HEK293 (cell line): ENCODE data around the gene PRX.

Experiments
- KLF8 ChIP-seq: fragments of 450-650 bp; formaldehyde crosslinking; IDR thresholded peaks from 2 replicates; pipeline ENCODE4 v1.5.1; 2016; ENCODE audit warnings: missing biosample characterization, missing genetic modification characterization
- SETDB1 ChIP-seq: IDR thresholded peaks from one replicate; pipeline ENCODE4 v1.6.1; 2017; ENCODE audit warnings: mild to moderate bottlenecking, low read length, moderate library complexity, mixed read lengths; ENCODE audit not compliant: insufficient read length
- SP3 ChIP-seq: fragments of 450-650 bp; formaldehyde crosslinking; IDR thresholded peaks from 2 replicates; pipeline ENCODE4 v1.5.1; 2016; ENCODE audit warnings: missing biosample characterization, missing genetic modification characterization
- ZBTB1 ChIP-seq: fragments of 450-650 bp; formaldehyde crosslinking; IDR thresholded peaks from 2 replicates; pipeline ENCODE4 v1.5.1; 2016; ENCODE audit warnings: missing biosample characterization, missing genetic modification characterization
- ZNF155 ChIP-seq: fragments of 450-650 bp; formaldehyde crosslinking; IDR thresholded peaks from 2 replicates; pipeline ENCODE4 v1.5.1; 2016; ENCODE audit warnings: missing biosample characterization, missing genetic modification characterization
- ZNF19 ChIP-seq: fragments of 450-650 bp; formaldehyde crosslinking; IDR thresholded peaks from 2 replicates; pipeline ENCODE4; 2016; ENCODE audit warnings: missing biosample characterization, missing genetic modification characterization, low read depth
- ZNF2 ChIP-seq: fragments of 450-650 bp; formaldehyde crosslinking; IDR thresholded peaks from 2 replicates; pipeline ENCODE4 v1.5.1; 2016; ENCODE audit warnings: missing biosample characterization, missing genetic modification characterization
- ZNF221 ChIP-seq: fragments of 450-650 bp; formaldehyde crosslinking; IDR thresholded peaks from 2 replicates; pipeline ENCODE4 v1.5.1; 2017; ENCODE audit warnings: missing biosample characterization, missing genetic modification characterization, borderline replicate concordance
- ZNF510 ChIP-seq: fragments of 450-650 bp; formaldehyde crosslinking; IDR thresholded peaks from 2 replicates; pipeline ENCODE4 v1.5.1; 2018; ENCODE audit warnings: mild to moderate bottlenecking, missing genetic modification characterization, missing biosample characterization; ENCODE audit not compliant: insufficient replicate concordance
- ZNF521 ChIP-seq: fragments of 450-650 bp; formaldehyde crosslinking; IDR thresholded peaks from 2 replicates; pipeline ENCODE4 v1.5.1; 2017; ENCODE audit warnings: missing biosample characterization, mild to moderate bottlenecking, missing genetic modification characterization
- ZNF585B ChIP-seq: fragments of 450-650 bp; formaldehyde crosslinking; IDR thresholded peaks from 2 replicates; pipeline ENCODE4 v1.5.1; 2016; ENCODE audit warnings: missing biosample characterization, missing genetic modification characterization
- ZNF621 ChIP-seq: fragments of 450-650 bp; formaldehyde crosslinking; IDR thresholded peaks from 2 replicates; pipeline ENCODE4 v1.5.1; 2017; ENCODE audit warnings: missing biosample characterization, missing genetic modification characterization
- ZNF629 ChIP-seq: fragments of 450-650 bp; formaldehyde crosslinking; IDR thresholded peaks from 2 replicates; pipeline ENCODE4 v1.5.1; 2017; ENCODE audit warnings: missing biosample characterization, missing genetic modification characterization
- ZNF776 ChIP-seq: fragments of 450-650 bp; formaldehyde crosslinking; IDR thresholded peaks from 2 replicates; pipeline ENCODE4 v1.5.0; 2017; ENCODE audit warnings: missing biosample characterization, missing genetic modification characterization, borderline replicate concordance
- ZNF777 ChIP-seq: fragments of 450-650 bp; formaldehyde crosslinking; IDR thresholded peaks from 2 replicates; pipeline ENCODE4 v1.5.1; 2017; ENCODE audit warnings: missing biosample characterization, missing genetic modification characterization, borderline replicate concordance
- ZNF785 ChIP-seq: fragments of 450-650 bp; formaldehyde crosslinking; IDR thresholded peaks from 2 replicates; pipeline ENCODE4 v1.5.1; 2016; ENCODE audit warnings: missing biosample characterization, missing genetic modification characterization
- TF ChIP-seq, protein P1 (sequence below): fragments of 450-650 bp; formaldehyde crosslinking; IDR thresholded peaks from 2 replicates; pipeline ENCODE4 v1.5.1; 2016; ENCODE audit warnings: missing biosample characterization, missing genetic modification characterization, low read depth
- TF ChIP-seq, protein P2 (sequence below): fragments of 450-650 bp; formaldehyde crosslinking; IDR thresholded peaks from 2 replicates; pipeline ENCODE4 v1.5.1; 2016; ENCODE audit warnings: missing biosample characterization, missing genetic modification characterization
- TF ChIP-seq, protein P3 (sequence below): fragments of 450-650 bp; formaldehyde crosslinking; IDR thresholded peaks from 2 replicates; pipeline ENCODE4 v1.5.1; 2016; ENCODE audit warnings: missing biosample characterization, missing genetic modification characterization
- TF ChIP-seq, protein P4 (sequence below): fragments of 450-650 bp; formaldehyde crosslinking; IDR thresholded peaks from 2 replicates; pipeline ENCODE4 v1.5.0; 2017; ENCODE audit warnings: missing biosample characterization, missing genetic modification characterization, borderline replicate concordance
- TF ChIP-seq, protein P5 (sequence below): fragments of 450-650 bp; formaldehyde crosslinking; IDR thresholded peaks from 2 replicates; pipeline ENCODE4 v1.5.1; 2016; ENCODE audit warnings: missing biosample characterization, missing genetic modification characterization, borderline replicate concordance
- TF ChIP-seq, protein P6 (sequence below): fragments of 450-650 bp; IDR thresholded peaks from 2 replicates; pipeline ENCODE4 v1.5.1; 2018; ENCODE audit warnings: missing biosample characterization, mild to moderate bottlenecking, missing genetic modification characterization
- TF ChIP-seq, protein P7 (sequence below): fragments of 450-650 bp; formaldehyde crosslinking; IDR thresholded peaks from 2 replicates; pipeline ENCODE4 v1.5.1; 2016; ENCODE audit warnings: missing biosample characterization, missing genetic modification characterization

Gene PRX

DNA sequence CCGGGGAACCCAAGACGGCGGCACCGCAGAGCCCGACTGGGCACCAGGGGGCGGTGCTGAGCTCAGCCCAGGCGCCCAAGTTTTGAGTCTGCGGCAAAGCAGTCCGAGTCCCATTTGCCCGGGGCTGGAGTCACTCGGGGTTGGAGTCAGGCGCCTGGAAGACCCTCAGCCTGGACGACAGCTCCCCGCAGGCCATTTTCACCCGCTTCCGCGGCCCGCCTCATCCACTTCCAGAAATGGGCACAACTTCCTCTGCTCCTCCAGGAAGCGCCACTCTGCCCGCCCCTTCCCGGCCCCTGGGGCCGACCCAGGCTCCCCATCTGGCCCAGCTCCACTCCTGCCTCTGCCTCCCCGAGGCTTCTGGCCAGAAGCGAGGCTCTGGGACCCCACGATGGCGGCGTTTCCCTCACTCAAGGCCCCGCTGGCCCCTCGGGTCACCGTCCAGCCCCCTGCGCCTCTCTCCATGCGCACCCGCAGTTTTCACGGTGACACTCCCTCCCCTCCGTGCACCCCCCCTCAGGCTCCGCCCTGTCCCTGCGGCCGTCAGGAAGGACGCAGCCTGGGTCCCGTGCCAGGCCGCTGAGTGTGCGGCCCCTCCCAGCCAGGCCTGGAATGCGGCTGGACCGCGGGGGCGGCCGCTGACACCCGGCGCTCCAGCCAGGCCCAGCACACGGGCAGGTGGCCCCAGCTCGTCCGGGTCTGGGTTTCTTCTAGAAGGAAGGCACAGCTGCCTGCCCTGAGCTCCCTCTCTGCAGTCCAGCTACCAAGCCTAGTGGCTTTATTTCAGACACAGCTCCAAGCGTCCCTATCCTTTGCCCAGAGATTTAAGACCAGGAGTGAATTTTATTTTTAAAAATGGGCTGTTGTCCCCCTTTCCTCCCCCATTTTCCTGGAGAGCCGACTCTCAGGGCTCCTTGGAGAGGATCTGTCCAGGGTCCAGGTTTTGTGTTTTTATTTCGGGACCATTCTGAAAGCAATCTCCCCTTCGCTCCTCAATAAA lies 7.9 kb upstream of the PRX start (continued):
- TF ChIP-seq, protein P1, sequence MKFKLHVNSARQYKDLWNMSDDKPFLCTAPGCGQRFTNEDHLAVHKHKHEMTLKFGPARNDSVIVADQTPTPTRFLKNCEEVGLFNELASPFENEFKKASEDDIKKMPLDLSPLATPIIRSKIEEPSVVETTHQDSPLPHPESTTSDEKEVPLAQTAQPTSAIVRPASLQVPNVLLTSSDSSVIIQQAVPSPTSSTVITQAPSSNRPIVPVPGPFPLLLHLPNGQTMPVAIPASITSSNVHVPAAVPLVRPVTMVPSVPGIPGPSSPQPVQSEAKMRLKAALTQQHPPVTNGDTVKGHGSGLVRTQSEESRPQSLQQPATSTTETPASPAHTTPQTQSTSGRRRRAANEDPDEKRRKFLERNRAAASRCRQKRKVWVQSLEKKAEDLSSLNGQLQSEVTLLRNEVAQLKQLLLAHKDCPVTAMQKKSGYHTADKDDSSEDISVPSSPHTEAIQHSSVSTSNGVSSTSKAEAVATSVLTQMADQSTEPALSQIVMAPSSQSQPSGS (tag by site-specific recombination) = no peak
- TF ChIP-seq, protein P2, sequence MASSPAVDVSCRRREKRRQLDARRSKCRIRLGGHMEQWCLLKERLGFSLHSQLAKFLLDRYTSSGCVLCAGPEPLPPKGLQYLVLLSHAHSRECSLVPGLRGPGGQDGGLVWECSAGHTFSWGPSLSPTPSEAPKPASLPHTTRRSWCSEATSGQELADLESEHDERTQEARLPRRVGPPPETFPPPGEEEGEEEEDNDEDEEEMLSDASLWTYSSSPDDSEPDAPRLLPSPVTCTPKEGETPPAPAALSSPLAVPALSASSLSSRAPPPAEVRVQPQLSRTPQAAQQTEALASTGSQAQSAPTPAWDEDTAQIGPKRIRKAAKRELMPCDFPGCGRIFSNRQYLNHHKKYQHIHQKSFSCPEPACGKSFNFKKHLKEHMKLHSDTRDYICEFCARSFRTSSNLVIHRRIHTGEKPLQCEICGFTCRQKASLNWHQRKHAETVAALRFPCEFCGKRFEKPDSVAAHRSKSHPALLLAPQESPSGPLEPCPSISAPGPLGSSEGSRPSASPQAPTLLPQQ = peak; percentile 96
- TF ChIP-seq, protein P3, sequence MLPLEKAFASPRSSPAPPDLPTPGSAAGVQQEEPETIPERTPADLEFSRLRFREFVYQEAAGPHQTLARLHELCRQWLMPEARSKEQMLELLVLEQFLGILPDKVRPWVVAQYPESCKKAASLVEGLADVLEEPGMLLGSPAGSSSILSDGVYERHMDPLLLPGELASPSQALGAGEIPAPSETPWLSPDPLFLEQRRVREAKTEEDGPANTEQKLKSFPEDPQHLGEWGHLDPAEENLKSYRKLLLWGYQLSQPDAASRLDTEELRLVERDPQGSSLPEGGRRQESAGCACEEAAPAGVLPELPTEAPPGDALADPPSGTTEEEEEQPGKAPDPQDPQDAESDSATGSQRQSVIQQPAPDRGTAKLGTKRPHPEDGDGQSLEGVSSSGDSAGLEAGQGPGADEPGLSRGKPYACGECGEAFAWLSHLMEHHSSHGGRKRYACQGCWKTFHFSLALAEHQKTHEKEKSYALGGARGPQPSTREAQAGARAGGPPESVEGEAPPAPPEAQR = 0 out of 2 replicates have a peak, but pooled peaks have one; percentile 53
- no peak for TF ChIP-seq ZNF510 (tag by site-specific recombination)
- TF ChIP-seq ZNF777 (tag by site-specific recombination) = peak; percentile 93
- no peak for TF ChIP-seq ZNF155 (tag by site-specific recombination)
- peak; percentile 98 for TF ChIP-seq SP3 (tag by site-specific recombination)
- no peak for TF ChIP-seq ZNF776 (tag by site-specific recombination)
- TF ChIP-seq, protein P4, sequence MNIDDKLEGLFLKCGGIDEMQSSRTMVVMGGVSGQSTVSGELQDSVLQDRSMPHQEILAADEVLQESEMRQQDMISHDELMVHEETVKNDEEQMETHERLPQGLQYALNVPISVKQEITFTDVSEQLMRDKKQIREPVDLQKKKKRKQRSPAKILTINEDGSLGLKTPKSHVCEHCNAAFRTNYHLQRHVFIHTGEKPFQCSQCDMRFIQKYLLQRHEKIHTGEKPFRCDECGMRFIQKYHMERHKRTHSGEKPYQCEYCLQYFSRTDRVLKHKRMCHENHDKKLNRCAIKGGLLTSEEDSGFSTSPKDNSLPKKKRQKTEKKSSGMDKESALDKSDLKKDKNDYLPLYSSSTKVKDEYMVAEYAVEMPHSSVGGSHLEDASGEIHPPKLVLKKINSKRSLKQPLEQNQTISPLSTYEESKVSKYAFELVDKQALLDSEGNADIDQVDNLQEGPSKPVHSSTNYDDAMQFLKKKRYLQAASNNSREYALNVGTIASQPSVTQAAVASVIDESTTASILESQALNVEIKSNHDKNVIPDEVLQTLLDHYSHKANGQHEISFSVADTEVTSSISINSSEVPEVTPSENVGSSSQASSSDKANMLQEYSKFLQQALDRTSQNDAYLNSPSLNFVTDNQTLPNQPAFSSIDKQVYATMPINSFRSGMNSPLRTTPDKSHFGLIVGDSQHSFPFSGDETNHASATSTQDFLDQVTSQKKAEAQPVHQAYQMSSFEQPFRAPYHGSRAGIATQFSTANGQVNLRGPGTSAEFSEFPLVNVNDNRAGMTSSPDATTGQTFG (tag by site-specific recombination) = no peak
- peak; percentile 99 for TF ChIP-seq KLF8
- no peak for TF ChIP-seq SETDB1
- no peak for TF ChIP-seq ZNF585B (tag by site-specific recombination)
- peak; percentile 77 for TF ChIP-seq ZNF2 (tag by site-specific recombination)
- no peak; the same call in 1 of the 2 replicates for TF ChIP-seq ZNF785 (tag by site-specific recombination)
- TF ChIP-seq ZNF621 (tag by site-specific recombination) = no peak
- TF ChIP-seq ZNF221 = 0 out of 2 replicates have a peak, but pooled peaks have one; percentile 86
- TF ChIP-seq, protein P5, sequence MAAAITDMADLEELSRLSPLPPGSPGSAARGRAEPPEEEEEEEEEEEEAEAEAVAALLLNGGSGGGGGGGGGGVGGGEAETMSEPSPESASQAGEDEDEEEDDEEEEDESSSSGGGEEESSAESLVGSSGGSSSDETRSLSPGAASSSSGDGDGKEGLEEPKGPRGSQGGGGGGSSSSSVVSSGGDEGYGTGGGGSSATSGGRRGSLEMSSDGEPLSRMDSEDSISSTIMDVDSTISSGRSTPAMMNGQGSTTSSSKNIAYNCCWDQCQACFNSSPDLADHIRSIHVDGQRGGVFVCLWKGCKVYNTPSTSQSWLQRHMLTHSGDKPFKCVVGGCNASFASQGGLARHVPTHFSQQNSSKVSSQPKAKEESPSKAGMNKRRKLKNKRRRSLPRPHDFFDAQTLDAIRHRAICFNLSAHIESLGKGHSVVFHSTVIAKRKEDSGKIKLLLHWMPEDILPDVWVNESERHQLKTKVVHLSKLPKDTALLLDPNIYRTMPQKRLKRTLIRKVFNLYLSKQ = no peak
- TF ChIP-seq, protein P6, sequence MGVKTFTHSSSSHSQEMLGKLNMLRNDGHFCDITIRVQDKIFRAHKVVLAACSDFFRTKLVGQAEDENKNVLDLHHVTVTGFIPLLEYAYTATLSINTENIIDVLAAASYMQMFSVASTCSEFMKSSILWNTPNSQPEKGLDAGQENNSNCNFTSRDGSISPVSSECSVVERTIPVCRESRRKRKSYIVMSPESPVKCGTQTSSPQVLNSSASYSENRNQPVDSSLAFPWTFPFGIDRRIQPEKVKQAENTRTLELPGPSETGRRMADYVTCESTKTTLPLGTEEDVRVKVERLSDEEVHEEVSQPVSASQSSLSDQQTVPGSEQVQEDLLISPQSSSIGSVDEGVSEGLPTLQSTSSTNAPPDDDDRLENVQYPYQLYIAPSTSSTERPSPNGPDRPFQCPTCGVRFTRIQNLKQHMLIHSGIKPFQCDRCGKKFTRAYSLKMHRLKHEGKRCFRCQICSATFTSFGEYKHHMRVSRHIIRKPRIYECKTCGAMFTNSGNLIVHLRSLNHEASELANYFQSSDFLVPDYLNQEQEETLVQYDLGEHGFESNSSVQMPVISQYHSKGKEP (tag by site-specific recombination) = peak; percentile 57
- TF ChIP-seq, protein P7, sequence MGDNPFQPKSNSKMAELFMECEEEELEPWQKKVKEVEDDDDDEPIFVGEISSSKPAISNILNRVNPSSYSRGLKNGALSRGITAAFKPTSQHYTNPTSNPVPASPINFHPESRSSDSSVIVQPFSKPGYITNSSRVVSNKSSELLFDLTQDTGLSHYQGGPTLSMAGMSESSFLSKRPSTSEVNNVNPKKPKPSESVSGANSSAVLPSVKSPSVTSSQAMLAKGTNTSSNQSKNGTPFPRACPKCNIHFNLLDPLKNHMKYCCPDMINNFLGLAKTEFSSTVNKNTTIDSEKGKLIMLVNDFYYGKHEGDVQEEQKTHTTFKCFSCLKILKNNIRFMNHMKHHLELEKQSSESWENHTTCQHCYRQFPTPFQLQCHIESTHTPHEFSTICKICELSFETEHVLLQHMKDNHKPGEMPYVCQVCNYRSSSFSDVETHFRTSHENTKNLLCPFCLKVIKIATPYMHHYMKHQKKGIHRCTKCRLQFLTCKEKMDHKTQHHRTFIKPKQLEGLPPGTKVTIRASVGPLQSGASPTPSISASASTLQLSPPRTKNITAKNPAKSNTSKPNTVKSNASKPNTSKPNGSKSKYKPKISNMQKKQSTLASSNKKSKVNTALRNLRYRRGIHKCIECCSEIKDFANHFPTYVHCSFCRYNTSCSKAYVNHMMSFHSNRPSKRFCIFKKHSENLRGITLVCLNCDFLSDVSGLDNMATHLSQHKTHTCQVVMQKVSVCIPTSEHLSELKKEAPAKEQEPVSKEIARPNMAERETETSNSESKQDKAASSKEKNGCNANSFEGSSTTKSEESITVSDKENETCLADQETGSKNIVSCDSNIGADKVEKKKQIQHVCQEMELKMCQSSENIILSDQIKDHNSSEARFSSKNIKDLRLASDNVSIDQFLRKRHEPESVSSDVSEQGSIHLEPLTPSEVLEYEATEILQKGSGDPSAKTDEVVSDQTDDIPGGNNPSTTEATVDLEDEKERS = 0 out of 2 replicates have a peak, but pooled peaks have one; percentile 23
- TF ChIP-seq ZNF521 (tag by site-specific recombination) = no peak
- peak; percentile 87 for TF ChIP-seq ZNF629 (tag by site-specific recombination)
- TF ChIP-seq ZBTB1 (tag by site-specific recombination) = no peak
- TF ChIP-seq ZNF19 = no peak
